Fibroblast of lung (primary cell): ENCODE measurements around the gene HOXC10.
A peak's percentile ranks its signal among the peaks of the same experiment; 100 is the strongest.

Experiments used
- CTCF ChIP-seq, 2 donors: IDR thresholded peaks in 1 of 2; conservative IDR thresholded peaks in 1 of 2; 1 replicate in 1 of 2; 2 replicates in 1 of 2; pipeline ENCODE4 v1.5.1; 2011 to 2012; ENCODE audit warnings: low read length in 2 of 2, control low read depth in 1 of 2, inconsistent platforms in 1 of 2, low read depth in 1 of 2, mild to moderate bottlenecking in 1 of 2
- EZH2 ChIP-seq: IDR thresholded peaks from 2 replicates; pipeline ENCODE4 v1.5.1; 2012; ENCODE audit warnings: low read length, control low read depth, mild to moderate bottlenecking; ENCODE audit errors: missing control alignments

- TF ChIP-seq CTCF (conservative IDR thresholded peaks at IDR 0.05 in 1 of 2, IDR thresholded peaks at IDR 0.05 in 1 of 2; ENCODE audit: low read depth in 1 of 2, low read length in 2 of 2) = no peak
- TF ChIP-seq EZH2 = peak; percentile 50
These were observed 27.9 kb upstream of the HOXC10 start for GRCh38 chr12:53956914-53957536.
